ENCODE results near the gene DPY30. TPM values are rescaled to one million over a fixed set of nuclear protein-coding genes. Genes with fewer than 3 reads are reported as not detected.

Gene DPY30
- total RNA-seq, 3 donors from 2014 or later (not counting 1 experiment from before 2014, with no cell fraction given) = 24.3 to 36.6 (median 25.7) TPM

Other genes starting within 250 kb of the DPY30 start
- gene MEMO1, start 28.8 kb downstream of the DPY30 start, total RNA-seq = 10 to 100 TPM; 48.6 to 51.9 (median 51.7) TPM
- 10 to 100 TPM; 16.8 to 27.5 (median 22.5) TPM for gene SPAST, start 23.8 kb upstream of the DPY30 start, total RNA-seq
- 10 to 100 TPM in 2 of 3 donors, 1 to 10 TPM in 1; 8.3 to 14.0 (median 12.8) TPM for gene SLC30A6, start 126.1 kb upstream of the DPY30 start, total RNA-seq
- under 1 TPM; 0.30 to 0.54 (median 0.36) TPM for gene NLRC4, start 225.1 kb upstream of the DPY30 start, total RNA-seq
- 10 to 100 TPM; 17.9 to 34.9 (median 18.1) TPM for gene YIPF4, start 238.1 kb upstream of the DPY30 start, total RNA-seq

Measured in natural killer cell (primary cell).